ENCODE results near the gene MUS81. TPM values are rescaled to one million over a fixed set of nuclear protein-coding genes. Genes with fewer than 3 reads are reported as not detected.
"Not testable (repeated sequence)": the region's sequence is repeated elsewhere in the genome, so short reads cannot be mapped to it uniquely, and the experiment has no call there.

MUS81 gene
- total RNA-seq, 1 donor from 2014 or later, result 71.8 TPM

- H3K4me3 ChIP-seq (ENCODE audit: low read depth, low read length), result peak within 1 kb of the TSS; percentile 65
- no peak for DNase-seq (ENCODE audit: low read depth)
- no peak for TF ChIP-seq CTCF (conservative IDR thresholded peaks at IDR 0.05; ENCODE audit: low read depth, low read length)
Measured at GRCh38 chr11:65833297-65834030, 26.8 kb upstream of the MUS81 start, which contains the start of gene SNX32. Gene SNX32 (plus strand): TSS chr11:65833963. CDS start chr11:65834066, 103 bp downstream.

GRCh38 chr11:65834202-65834601, 26.0 kb upstream of the MUS81 start:
- peak overlapping the region; percentile 65 for H3K4me3 ChIP-seq (ENCODE audit: low read depth, low read length)
- no peak for DNase-seq (ENCODE audit: low read depth)
- no peak for TF ChIP-seq CTCF (conservative IDR thresholded peaks at IDR 0.05; ENCODE audit: low read depth, low read length)

GRCh38 chr11:65842144-65842543, 18.1 kb upstream of the MUS81 start:
- H3K4me3 ChIP-seq (ENCODE audit: low read depth, low read length), result no peak overlapping the region
- no peak for TF ChIP-seq CTCF (conservative IDR thresholded peaks at IDR 0.05; ENCODE audit: low read depth, low read length)
- DNase-seq (ENCODE audit: low read depth), result no peak

- no peak overlapping the region for H3K4me3 ChIP-seq (ENCODE audit: low read depth, low read length)
Measured at GRCh38 chr11:65843811-65844210, 16.4 kb upstream of the MUS81 start.

GRCh38 chr11:65844231-65844872, 15.9 kb upstream of the MUS81 start:
- H3K4me3 ChIP-seq (ENCODE audit: low read depth, low read length), result no peak overlapping the region
- DNase-seq (ENCODE audit: low read depth), result no peak
- TF ChIP-seq CTCF (conservative IDR thresholded peaks at IDR 0.05; ENCODE audit: low read depth, low read length), result no peak

More at GRCh38 chr11:65843811-65844210, 16.4 kb upstream of the MUS81 start:
- no peak for DNase-seq (ENCODE audit: low read depth)
- TF ChIP-seq CTCF (conservative IDR thresholded peaks at IDR 0.05; ENCODE audit: low read depth, low read length), result no peak

- no peak for TF ChIP-seq CTCF (conservative IDR thresholded peaks at IDR 0.05; ENCODE audit: low read depth, low read length)
- no peak overlapping the region for H3K4me3 ChIP-seq (ENCODE audit: low read depth, low read length)
- no peak for DNase-seq (ENCODE audit: low read depth)
Measured at GRCh38 chr11:65847746-65848145, 12.5 kb upstream of the MUS81 start.

- DNase-seq (ENCODE audit: low read depth); H3K4me3 ChIP-seq (ENCODE audit: low read depth, low read length): not testable (repeated sequence)
Measured at GRCh38 chr11:65848693-65849092, 11.5 kb upstream of the MUS81 start.
